ENCODE measurements around the gene KRTAP4-5.

Gene KRTAP4-5

DNA sequence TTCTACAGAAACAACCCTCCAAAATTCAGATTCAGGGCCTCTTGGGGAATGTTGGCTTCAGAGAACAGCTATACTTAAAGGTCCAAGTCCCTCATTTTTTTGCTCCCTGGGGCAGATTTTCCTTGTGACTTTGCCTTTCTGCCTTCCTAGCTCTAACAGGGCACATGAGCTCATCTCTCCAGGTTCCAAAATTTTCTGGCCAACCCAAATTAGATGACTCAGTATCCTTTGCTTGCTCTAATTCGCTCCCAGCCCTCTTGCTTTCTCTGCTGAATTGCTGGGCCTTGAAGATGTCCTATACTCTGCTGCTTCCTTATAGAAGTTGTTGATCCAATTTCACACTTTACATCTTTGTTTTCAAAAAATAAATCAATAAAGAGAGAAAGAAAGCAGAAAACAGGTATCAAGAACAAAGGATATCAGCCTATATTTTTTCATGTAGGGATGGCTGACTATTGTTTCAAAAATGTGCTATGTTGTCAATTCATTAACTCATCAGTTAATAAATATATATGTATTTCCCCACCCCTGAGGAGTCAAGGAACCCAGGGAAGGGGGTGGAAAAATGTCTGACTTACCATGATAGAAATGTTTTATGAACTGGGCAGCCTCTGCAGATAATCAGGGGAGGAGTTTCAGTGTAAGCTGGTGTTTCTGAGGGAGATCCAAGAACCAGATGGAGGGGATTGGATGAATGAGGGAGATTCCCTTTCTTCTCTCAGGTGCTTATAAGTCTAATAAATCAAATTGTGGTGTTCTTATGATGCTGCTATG lies 29.4 kb upstream of the KRTAP4-5 start:
- peak in 1 of 2 donors; percentile 13 for DNase-seq (ENCODE audit: low read depth in 2 of 2)
- H3K4me3 ChIP-seq (replicated peaks in 1 of 2; ENCODE audit: low read depth in 2 of 2, low read length in 2 of 2), result no peak overlapping the region
- TF ChIP-seq, protein P1, sequence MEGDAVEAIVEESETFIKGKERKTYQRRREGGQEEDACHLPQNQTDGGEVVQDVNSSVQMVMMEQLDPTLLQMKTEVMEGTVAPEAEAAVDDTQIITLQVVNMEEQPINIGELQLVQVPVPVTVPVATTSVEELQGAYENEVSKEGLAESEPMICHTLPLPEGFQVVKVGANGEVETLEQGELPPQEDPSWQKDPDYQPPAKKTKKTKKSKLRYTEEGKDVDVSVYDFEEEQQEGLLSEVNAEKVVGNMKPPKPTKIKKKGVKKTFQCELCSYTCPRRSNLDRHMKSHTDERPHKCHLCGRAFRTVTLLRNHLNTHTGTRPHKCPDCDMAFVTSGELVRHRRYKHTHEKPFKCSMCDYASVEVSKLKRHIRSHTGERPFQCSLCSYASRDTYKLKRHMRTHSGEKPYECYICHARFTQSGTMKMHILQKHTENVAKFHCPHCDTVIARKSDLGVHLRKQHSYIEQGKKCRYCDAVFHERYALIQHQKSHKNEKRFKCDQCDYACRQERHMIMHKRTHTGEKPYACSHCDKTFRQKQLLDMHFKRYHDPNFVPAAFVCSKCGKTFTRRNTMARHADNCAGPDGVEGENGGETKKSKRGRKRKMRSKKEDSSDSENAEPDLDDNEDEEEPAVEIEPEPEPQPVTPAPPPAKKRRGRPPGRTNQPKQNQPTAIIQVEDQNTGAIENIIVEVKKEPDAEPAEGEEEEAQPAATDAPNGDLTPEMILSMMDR (IDR thresholded peaks at IDR 0.05; ENCODE audit: low read depth, low read length), result no peak

DNA sequence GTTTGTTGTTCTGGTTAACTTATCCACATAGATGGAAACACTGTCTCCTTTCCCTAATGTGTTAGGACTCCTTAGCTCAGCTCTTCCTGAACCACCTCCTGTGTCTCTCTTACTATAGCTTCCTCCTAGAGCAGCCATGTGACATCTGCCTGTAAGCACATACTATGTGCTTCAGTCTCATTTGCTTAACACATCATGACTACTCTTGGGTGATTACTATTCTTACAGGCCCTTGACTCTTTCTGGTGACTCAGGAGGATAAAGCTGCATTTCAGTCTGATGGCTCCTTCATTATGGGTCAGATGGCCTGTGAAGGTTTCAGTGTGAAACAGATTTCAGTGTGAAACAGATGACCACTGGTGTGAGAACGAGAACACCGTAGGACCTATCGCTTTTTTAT lies 28.7 kb upstream of the KRTAP4-5 start:
- H3K4me3 ChIP-seq (replicated peaks in 1 of 2; ENCODE audit: low read depth in 2 of 2, low read length in 2 of 2), result no peak overlapping the region
- DNase-seq (ENCODE audit: low read depth in 2 of 2), result peak in 1 of 2 donors; percentile 38
- TF ChIP-seq, protein P1 (IDR thresholded peaks at IDR 0.05; ENCODE audit: low read depth, low read length), result no peak

DNA sequence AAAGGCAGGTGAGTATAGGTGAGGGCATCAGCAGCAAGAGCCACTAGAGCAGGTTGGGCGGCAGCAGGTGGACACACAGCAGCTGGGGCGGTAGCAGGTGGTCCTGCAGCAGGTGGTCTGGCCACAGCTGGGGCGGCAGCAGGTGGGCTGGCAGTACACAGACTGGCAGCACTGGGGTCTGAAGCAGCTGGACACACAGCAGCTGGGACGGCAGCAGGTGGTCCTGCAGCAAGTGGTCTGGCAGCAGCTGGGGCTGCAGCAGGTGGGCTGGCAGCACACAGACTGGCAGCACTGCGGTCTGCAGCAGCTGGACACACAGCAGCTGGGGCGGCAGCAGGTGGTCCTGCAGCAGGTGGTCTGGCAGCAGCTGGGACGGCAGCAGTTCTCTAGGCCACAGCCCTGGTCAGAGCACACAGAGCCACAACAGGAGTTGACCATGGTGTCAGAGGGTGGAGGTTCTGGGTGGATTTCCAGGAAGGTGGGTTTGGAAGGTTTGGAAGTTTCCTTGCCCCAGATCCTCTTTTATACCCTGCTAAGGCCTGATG lies 28.2 kb upstream of the KRTAP4-5 start, which contains the start of gene KRTAP4-2:
TSS of gene KRTAP4-2 (minus strand) at position 495 of the 545 bp plus-strand sequence. CDS start at position 438, 57 bp downstream.
- H3K4me3 ChIP-seq (replicated peaks in 1 of 2; ENCODE audit: low read depth in 2 of 2, low read length in 2 of 2), result no peak within 1 kb of the TSS
- TF ChIP-seq, protein P1 (IDR thresholded peaks at IDR 0.05; ENCODE audit: low read depth, low read length), result no peak
- no peak for DNase-seq (ENCODE audit: low read depth in 2 of 2)

DNA sequence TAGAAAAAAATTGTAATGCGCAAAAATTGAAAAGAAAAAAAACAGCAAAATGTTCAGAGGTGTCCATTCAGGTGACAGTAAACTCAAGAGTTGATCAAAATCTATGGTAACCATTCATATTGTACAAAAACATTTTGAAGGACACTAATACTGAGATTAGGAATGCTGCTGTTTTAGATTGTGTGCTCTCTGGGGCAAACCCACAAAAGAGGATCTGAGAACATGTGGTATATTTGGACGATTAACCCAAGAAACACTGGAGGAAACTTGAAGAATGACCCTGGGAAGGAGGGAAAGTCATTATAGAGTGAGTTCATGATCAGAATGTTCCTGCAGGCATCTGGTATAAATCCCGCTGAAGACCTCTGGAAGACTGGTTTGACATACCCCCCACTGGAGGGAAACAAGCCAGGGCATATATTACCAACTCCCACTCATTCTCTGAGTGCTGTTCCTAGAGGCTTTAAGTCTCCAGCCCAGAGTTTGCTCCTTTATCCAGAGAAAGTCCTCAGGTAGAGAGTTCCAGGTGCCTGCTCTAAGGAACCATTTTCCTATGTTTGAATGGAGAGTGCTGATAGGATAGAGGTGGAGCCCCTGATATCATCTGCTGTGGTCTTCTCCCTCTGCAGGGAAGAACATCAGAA lies 27.2 kb upstream of the KRTAP4-5 start:
- TF ChIP-seq, protein P1 (IDR thresholded peaks at IDR 0.05; ENCODE audit: low read depth, low read length), result no peak

DNA sequence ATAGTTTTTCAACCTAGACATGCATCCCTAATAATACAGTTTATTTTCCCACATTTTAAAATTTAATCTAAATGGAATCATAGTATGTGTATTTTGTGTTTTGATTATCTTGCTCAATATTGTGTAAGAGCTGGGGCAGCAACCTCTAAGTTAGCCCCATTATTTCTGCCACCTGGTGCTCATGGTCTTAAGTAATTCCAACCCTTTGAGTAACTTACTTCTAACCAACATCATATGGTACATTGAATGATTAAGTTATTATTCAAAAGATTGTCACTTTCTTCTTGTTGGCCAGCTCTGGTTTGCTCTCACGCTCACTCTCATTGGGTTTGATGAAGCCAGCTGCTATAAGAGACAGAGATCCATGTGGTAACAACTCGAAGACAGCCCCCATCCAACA lies 22.3 kb upstream of the KRTAP4-5 start:
- TF ChIP-seq, protein P1 (IDR thresholded peaks at IDR 0.05; ENCODE audit: low read depth, low read length), result no peak
- H3K4me3 ChIP-seq (replicated peaks in 1 of 2; ENCODE audit: low read depth in 2 of 2, low read length in 2 of 2), result no peak overlapping the region
- DNase-seq (ENCODE audit: low read depth in 2 of 2), result peak in 1 of 2 donors; percentile 13

More for the DNA sequence above, 27.2 kb upstream of the KRTAP4-5 start:
- H3K4me3 ChIP-seq (replicated peaks in 1 of 2; ENCODE audit: low read depth in 2 of 2, low read length in 2 of 2), result no peak overlapping the region
- DNase-seq (ENCODE audit: low read depth in 2 of 2), result no peak

DNA sequence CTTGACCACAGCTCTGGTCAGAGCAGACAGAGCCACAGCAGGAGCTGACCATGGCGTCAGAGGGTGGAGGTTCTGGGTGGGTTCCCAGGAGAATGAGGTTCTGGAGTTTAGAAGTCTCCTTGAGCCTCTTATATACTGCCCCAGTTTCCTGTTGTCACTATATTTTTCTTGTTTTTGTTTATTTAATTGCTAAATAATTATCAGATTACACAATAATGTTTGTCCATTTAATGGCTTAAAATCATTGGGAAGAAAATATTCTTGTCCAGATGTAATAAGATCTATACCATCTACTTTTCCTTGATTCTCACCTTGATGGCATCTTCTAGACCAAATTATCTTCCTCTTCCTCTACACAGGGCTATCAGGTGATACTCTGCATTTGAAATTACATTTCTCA lies 18.5 kb upstream of the KRTAP4-5 start, which contains the start of gene KRTAP4-3:
TSS of gene KRTAP4-3 (minus strand) at position 101 of the 400 bp plus-strand sequence. CDS start at position 52, 49 bp downstream.
- TF ChIP-seq, protein P1 (IDR thresholded peaks at IDR 0.05; ENCODE audit: low read depth, low read length), result no peak
- H3K4me3 ChIP-seq (replicated peaks in 1 of 2; ENCODE audit: low read depth in 2 of 2, low read length in 2 of 2), result no peak within 1 kb of the TSS

More for the DNA sequence above, 18.5 kb upstream of the KRTAP4-5 start, which contains the start of gene KRTAP4-3:
- DNase-seq (ENCODE audit: low read depth in 2 of 2), result no peak
